Spleen (tissue), 7 donors: ENCODE results near the gene PPP1R2C.

Experiments
- POLR2A ChIP-seq, 3 donors: fragments of 450-650 bp; IDR thresholded peaks; one replicate each; pipeline ENCODE4 v1.5.1; 2017; ENCODE audit warnings: antibody characterized with exemption in 3 of 3, mild to moderate bottlenecking in 1 of 3
- POLR2AphosphoS5 ChIP-seq, 3 donors: sonication (generic); formaldehyde crosslinking; IDR thresholded peaks; one replicate each; pipeline ENCODE4 v1.5.1; 2017; ENCODE audit warnings: antibody characterized with exemption in 3 of 3
- TF ChIP-seq, protein P1 (sequence below), 11 experiments: fragments of 200-600 bp in 7 of 11; fragments of 450-650 bp in 4 of 11; sonication (generic) in 4 of 11; IDR thresholded peaks in 8 of 11; conservative IDR thresholded peaks in 3 of 11; 1 replicate in 7 of 11; 2 replicates in 4 of 11; pipeline versions ENCODE4 v1.4.0 to v1.8.0; 2016 to 2021; ENCODE audit warnings: antibody characterized with exemption in 11 of 11, inconsistent platforms in 4 of 11, mild to moderate bottlenecking in 1 of 11
- donor health status: DM: no; HTN: no; CAD: no; lungs with moderate emphysema.
- donor health status: DM: no; HTN: no; CAD: no.
- donor health status: DM: no; HTN: no; CAD: no.

- TF ChIP-seq, protein P1, sequence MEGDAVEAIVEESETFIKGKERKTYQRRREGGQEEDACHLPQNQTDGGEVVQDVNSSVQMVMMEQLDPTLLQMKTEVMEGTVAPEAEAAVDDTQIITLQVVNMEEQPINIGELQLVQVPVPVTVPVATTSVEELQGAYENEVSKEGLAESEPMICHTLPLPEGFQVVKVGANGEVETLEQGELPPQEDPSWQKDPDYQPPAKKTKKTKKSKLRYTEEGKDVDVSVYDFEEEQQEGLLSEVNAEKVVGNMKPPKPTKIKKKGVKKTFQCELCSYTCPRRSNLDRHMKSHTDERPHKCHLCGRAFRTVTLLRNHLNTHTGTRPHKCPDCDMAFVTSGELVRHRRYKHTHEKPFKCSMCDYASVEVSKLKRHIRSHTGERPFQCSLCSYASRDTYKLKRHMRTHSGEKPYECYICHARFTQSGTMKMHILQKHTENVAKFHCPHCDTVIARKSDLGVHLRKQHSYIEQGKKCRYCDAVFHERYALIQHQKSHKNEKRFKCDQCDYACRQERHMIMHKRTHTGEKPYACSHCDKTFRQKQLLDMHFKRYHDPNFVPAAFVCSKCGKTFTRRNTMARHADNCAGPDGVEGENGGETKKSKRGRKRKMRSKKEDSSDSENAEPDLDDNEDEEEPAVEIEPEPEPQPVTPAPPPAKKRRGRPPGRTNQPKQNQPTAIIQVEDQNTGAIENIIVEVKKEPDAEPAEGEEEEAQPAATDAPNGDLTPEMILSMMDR (IDR thresholded peaks at IDR 0.05 in 8 of 11, conservative IDR thresholded peaks at IDR 0.05 in 3 of 11), result no peak
- TF ChIP-seq POLR2AphosphoS5 (IDR thresholded peaks at IDR 0.05) (no peak), POLR2A (IDR thresholded peaks at IDR 0.05) (no peak)
These were observed 29.4 kb upstream of the PPP1R2C start for GRCh38 chrX:42807393-42807792.
